Activated T-helper 1 cell treated with anti-CD3 and anti-CD28 coated beads, Interleukin-12 subunit alpha, Interleukin-12 subunit beta, Interleukin-2, Interleukin-4 antibody, amounts not matched to agents 30 ng/mL and 10 ng/mL and 1 ng/mL, durations not matched to agents 14 hours and 24 hours and 36 hours (primary cell): Measurements from ENCODE around the gene MGA. TPM values are rescaled to one million over a fixed set of nuclear protein-coding genes. Genes with fewer than 3 reads are reported as not detected.
A peak's percentile ranks its signal among the peaks of the same experiment; 100 is the strongest.
"Not testable (repeated sequence)": the region's sequence is repeated elsewhere in the genome, so short reads cannot be mapped to it uniquely, and the experiment has no call there.

Experiments used
- DNase-seq: peaks from one replicate; pipeline ENCODE4 v3.0.0; 2021; ENCODE audit warnings: low spot score
- H3K27ac Mint-ChIP-seq: one replicate; pipeline ENCODE4 v1.8.0; 2021; ENCODE audit warnings: mild to moderate bottlenecking, mixed read lengths
- H3K27me3 Mint-ChIP-seq: one replicate; pipeline ENCODE4 v1.8.0; 2022; ENCODE audit warnings: mild to moderate bottlenecking, moderate library complexity, mixed read lengths; ENCODE audit not compliant: insufficient read depth
- H3K36me3 Mint-ChIP-seq: one replicate; pipeline ENCODE4 v1.8.0; 2021; ENCODE audit warnings: low read depth, mixed read lengths
- H3K4me1 Mint-ChIP-seq: one replicate; pipeline ENCODE4 v1.8.0; 2021; ENCODE audit warnings: low read depth, mixed read lengths
- H3K4me3 Mint-ChIP-seq: one replicate; pipeline ENCODE4 v1.8.0; 2021; ENCODE audit warnings: mild to moderate bottlenecking, moderate library complexity, mixed read lengths
- H3K9me3 Mint-ChIP-seq: one replicate; pipeline ENCODE4 v1.8.0; 2021; ENCODE audit warnings: mixed read lengths
- intact Hi-C: fragments of 100-400 bp; cut with micrococcal nuclease; formaldehyde crosslinking; loops from one replicate; pipeline ENCODE4 v1.15.1; 2024
- total RNA-seq: library from RNA; stranded (reverse); gene quantifications from 2 replicates; pipeline ENCODE4 v1.2.3, GENCODE V29; 2022

Gene MGA
- total RNA-seq, 1 donor from 2014 or later: 38.8 TPM

DNA sequence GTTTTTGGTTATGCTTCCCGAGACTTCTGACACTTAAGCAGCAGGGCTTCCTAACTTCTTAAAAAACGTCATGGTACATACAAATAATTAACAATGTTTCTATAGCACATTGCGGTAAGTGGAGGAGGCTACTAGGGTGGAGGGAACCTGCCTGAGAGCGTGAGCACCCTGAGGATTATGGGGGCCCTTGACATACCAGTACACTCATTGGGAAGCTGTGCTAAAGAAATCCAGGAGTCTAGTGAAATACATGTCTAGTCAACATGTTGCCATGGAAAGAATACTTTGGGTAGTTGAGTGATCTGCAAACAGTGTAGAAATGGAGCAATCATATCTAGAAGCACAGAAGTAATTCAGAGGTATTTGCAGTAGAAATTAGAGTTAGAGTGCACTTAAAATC, 74.8 kb downstream of the MGA start:
- no peak overlapping the region for H3K4me3 Mint-ChIP-seq

DNA sequence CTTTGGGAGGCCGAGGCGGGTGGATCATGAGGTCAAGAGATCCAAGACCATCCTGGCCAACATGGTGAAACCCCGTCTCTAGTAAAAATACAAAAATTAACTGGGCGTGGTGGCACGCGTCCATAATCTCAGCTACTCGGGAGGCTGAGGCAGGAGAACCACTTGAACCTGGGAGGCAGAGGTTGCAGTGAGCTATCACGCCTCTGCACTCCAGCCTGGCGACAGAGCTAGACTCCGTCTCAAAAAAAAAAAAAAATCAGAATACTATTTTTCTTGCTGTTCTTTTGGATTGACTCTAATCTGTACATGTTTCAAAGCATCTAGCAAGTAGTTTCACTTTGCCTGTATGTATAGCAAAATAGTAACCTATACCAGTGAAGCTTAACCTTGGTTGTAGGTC, 75.3 kb downstream of the MGA start:
- DNase-seq, intact Hi-C loops, H3K4me1 Mint-ChIP-seq, H3K4me3 Mint-ChIP-seq, H3K27me3 Mint-ChIP-seq, H3K9me3 Mint-ChIP-seq, H3K27ac Mint-ChIP-seq: not testable (repeated sequence)
- H3K36me3 Mint-ChIP-seq: peaks cover 19% of the 10 kb centered on the region

More for the DNA sequence above, 74.8 kb downstream of the MGA start:
- Mint-ChIP-seq H3K27me3 (no peaks in the 10 kb centered on the region), H3K36me3 (peaks cover 19% of the 10 kb centered on the region), H3K4me1 (no peaks in the 10 kb centered on the region), H3K27ac (peak overlapping the region; percentile 18), H3K9me3 (no peaks in the 10 kb centered on the region)
- no peak for DNase-seq
- intact Hi-C loops: no loop called here

GRCh38 chr15:41746802-41747201, 86.6 kb downstream of the MGA start:
- intact Hi-C loops: no loop called here
- DNase-seq: no peak
- Mint-ChIP-seq H3K27ac (no peak overlapping the region), H3K9me3 (no peaks in the 10 kb centered on the region), H3K36me3 (peaks cover 30% of the 10 kb centered on the region), H3K4me1 (no peaks in the 10 kb centered on the region), H3K27me3 (no peaks in the 10 kb centered on the region), H3K4me3 (no peak overlapping the region)

- no peaks in the 10 kb centered on the region for H3K4me1 Mint-ChIP-seq
- no peak overlapping the region for H3K27ac Mint-ChIP-seq
- H3K4me3 Mint-ChIP-seq: no peak overlapping the region
- H3K9me3 Mint-ChIP-seq: no peaks in the 10 kb centered on the region
- intact Hi-C loops: no loop called here
- no peaks in the 10 kb centered on the region for H3K27me3 Mint-ChIP-seq
- DNase-seq: no peak
- peaks cover 34% of the 10 kb centered on the region for H3K36me3 Mint-ChIP-seq
Observed at GRCh38 chr15:41756198-41756597, 96.0 kb downstream of the MGA start.

DNA sequence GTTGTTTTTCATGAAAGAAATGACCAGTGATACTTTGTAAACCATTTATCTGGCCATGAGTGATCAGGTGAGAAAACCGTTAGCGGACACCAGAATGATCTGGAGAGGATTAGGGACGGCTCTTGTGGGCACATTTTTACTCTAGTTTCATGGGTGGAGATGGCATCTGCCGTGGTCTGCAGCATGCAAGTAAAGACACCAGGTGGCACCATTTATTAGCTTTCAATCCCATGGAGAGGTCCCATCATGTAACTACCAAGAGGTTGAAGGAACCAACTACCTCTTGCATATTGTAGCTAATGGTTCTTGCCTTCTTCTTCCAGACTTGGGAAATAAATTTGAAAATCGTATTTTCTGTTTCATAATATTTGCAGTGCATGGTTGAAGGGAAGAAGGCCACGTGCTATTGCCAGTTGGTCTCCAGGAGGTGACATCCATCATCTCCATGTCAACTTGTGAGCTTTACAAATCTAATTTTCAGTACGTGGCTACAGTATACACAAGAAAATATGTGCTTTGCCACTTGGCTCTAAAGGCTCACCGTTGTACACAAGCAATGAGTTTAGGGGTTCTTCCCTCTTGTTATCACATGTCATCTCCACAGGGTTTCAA, 112.6 kb downstream of the MGA start:
- H3K27ac Mint-ChIP-seq: peak overlapping the region; percentile 92
- no peaks in the 10 kb centered on the region for H3K9me3 Mint-ChIP-seq
- H3K36me3 Mint-ChIP-seq: peaks cover 7% of the 10 kb centered on the region
- H3K4me3 Mint-ChIP-seq: peak overlapping the region; percentile 34
- peaks cover 46% of the 10 kb centered on the region for H3K4me1 Mint-ChIP-seq
- H3K27me3 Mint-ChIP-seq: no peaks in the 10 kb centered on the region
- intact Hi-C loops: loop anchor here (2.0 to 5.0 kb wide), 6 partner anchors 281 to 541 kb away; partner anchors contain the start of genes CHP1, EXD1, GANC and ITPKA
- peak; percentile 50 for DNase-seq

GRCh38 chr15:41773332-41773728, 113.1 kb downstream of the MGA start:
- Mint-ChIP-seq H3K27ac (peak overlapping the region; percentile 92), H3K36me3 (peaks cover 7% of the 10 kb centered on the region), H3K27me3 (no peaks in the 10 kb centered on the region), H3K9me3 (no peaks in the 10 kb centered on the region), H3K4me3 (peak overlapping the region; percentile 93), H3K4me1 (peaks cover 51% of the 10 kb centered on the region)
- intact Hi-C loops: loop anchor here (2.0 to 5.0 kb wide), 6 partner anchors 281 to 541 kb away; partner anchors contain the start of genes CHP1, EXD1, GANC and ITPKA
- no peak for DNase-seq

DNA sequence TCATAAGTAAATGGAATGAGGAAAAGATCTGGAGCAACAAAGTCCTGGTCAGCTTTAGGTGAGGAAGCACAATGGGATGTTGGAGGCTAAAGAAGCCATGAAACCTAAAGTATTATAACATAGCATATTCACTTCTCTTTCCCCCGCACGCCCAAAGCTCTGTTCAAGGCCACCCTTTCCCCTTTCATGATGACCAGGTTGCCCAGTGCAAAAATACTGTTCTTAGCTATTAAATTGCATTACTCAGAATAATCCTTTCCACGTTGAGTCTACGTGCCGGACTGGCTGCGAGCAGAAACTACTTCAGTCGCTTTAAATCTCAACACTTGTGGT, 113.5 kb downstream of the MGA start:
- peak overlapping the region; percentile 93 for H3K4me3 Mint-ChIP-seq
- intact Hi-C loops: loop anchor here (1.0 to 5.0 kb wide), 14 partner anchors 38 to 541 kb away; partner anchors contain the start of genes CHP1, EXD1, GANC and ITPKA
- no peaks in the 10 kb centered on the region for H3K9me3 Mint-ChIP-seq
- peaks cover 55% of the 10 kb centered on the region for H3K4me1 Mint-ChIP-seq
- no peak for DNase-seq
- H3K27me3 Mint-ChIP-seq: no peaks in the 10 kb centered on the region
- peak overlapping the region; percentile 92 for H3K27ac Mint-ChIP-seq
- peaks cover 6% of the 10 kb centered on the region for H3K36me3 Mint-ChIP-seq

DNA sequence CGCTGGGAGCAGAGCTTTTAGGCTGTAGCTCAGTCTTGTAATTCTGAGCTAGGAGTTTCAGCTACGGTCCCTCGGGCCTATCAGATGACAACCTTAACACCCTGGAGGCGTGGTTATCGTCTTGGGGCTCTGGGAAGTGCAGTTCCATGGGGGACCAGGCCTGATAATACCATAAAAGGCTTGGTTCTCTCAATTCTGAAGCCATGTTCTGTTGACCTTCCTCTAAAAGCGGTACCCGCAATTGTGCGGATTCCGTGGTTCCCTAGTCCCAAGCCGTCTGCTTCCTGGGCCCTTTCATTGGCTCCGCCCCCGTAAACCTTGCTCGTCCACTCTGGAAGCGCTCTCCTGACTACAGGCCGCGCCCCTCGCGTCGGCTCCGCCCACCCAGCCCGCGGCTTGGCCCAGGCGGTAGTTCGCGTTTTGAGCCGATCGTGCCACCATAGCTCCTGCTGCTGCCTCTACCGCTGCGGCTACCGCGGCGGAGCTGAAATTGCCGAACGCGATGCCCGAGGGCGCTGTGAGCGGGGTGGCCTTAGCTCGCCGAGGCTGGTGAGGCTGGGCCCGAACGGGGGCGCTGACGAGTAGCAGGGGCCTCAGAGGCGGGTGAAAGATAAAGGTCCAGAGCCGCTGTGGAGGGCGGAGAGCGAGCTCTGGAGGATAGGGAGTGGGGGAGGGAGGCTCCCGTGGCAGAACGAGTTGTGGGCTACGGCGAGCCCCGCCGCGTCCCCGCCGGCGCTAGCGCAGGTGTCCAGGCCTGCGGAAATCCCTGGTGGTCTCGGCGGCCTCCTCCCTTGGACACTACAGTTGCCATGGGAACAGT, 114.1 kb downstream of the MGA start, which contains the start of gene MAPKBP1:
MAPKBP1 (plus strand) TSS at position 423 of the 820 bp plus-strand sequence. CDS start 792 bp downstream, outside the sequence.
- no peaks in the 10 kb centered on the region for H3K27me3 Mint-ChIP-seq
- H3K27ac Mint-ChIP-seq: peak within 1 kb of the TSS; percentile 92
- intact Hi-C loops: loop anchor here (1.0 to 5.0 kb wide), 13 partner anchors 37 to 542 kb away; partner anchors contain the start of genes CHP1, EXD1, GANC and ITPKA
- DNase-seq: peak; percentile 98
- peak within 1 kb of the TSS; percentile 93 for H3K4me3 Mint-ChIP-seq
- peaks cover 59% of the 10 kb centered on the region for H3K4me1 Mint-ChIP-seq
- H3K36me3 Mint-ChIP-seq: peaks cover 3% of the 10 kb centered on the region
- no peaks in the 10 kb centered on the region for H3K9me3 Mint-ChIP-seq

DNA sequence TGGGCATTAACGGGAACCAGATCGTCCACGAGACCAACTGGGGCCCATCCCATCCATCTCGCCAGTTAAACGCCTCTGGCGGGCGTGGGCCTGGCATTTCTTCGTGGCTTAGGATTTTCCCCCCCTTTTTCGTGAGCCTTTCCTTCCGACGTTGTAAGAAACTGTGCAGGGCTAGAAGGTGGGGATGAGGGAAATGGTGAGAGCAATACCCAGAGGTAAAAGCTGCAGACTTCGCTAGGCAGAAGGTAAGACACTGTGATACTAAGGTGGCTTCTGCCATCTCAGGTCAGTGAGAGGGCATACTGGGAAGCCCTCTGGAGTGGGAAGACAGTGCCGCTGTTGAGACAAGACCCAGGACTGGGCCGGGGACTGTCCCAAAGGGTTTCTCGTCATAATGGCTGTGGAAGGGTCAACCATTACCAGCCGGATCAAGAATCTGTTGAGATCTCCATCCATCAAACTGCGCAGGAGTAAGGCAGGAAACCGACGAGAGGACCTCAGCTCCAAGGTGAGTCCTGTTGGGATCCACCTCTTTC, 114.7 kb downstream of the MGA start:
- DNase-seq: no peak
- Mint-ChIP-seq H3K36me3 (peaks cover 9% of the 10 kb centered on the region), H3K4me1 (peaks cover 66% of the 10 kb centered on the region), H3K4me3 (peak overlapping the region; percentile 93), H3K9me3 (no peaks in the 10 kb centered on the region), H3K27me3 (no peaks in the 10 kb centered on the region), H3K27ac (peak overlapping the region; percentile 82)
- intact Hi-C loops: loop anchor here (1.0 to 5.0 kb wide), 14 partner anchors 36 to 543 kb away; partner anchors contain the start of genes CHP1, EXD1, GANC and ITPKA

DNA sequence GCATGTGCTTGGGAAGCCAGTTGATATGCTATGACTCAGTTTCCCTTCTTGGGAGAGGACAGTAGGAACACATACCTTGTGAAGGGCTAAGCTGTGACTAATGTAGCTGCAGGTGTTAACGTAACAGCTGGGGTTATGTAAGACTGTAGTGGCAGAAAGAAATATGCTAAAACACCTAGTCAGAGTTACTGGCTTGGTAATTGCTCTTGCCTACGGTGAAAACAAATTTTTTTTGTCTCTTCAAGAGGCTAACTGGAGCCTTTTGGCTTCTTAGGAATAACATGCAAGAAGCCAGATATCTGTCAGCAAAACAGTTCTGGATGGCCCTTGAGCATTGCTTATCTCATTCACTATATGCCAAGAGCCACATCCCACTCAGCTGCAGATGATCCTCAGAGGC, 115.4 kb downstream of the MGA start:
- H3K36me3 Mint-ChIP-seq: peaks cover 10% of the 10 kb centered on the region
- H3K4me1 Mint-ChIP-seq: peaks cover 73% of the 10 kb centered on the region

DNA sequence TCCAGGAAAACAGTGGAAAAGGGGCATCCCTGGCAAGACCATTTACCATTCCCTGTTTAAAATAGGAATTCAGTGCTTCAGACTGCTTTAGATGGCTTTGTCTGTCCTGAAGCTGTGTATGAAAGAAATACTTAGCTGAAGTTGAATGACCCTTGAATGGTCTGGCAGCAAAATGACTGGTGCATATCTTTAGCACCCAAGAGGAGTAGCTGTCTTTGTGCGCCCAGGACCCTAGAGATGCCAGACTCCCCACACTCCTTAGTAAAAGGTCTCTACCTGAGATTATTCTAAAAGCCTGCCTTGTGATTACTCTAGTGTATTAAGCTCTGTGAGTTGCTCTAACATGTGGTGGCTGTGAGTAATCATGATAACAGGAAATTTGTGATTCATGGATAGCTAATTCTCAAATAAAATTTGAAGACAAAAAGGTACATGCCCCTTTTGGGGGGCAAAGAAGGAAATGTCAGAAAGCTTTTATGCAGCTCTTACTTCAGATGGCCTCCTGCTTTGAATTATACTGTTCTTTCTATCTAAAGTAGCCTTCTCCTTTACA, 117.3 kb downstream of the MGA start:
- intact Hi-C loops: loop anchor here (5.0 kb wide), 1 partner anchor 155 kb away; no protein-coding TSS in a partner anchor
- Mint-ChIP-seq H3K36me3 (peaks cover 13% of the 10 kb centered on the region), H3K27ac (no peak overlapping the region)

More for the DNA sequence above, 115.4 kb downstream of the MGA start:
- Mint-ChIP-seq H3K27ac (no peak overlapping the region), H3K4me3 (peak overlapping the region; percentile 93), H3K9me3 (no peaks in the 10 kb centered on the region), H3K27me3 (no peaks in the 10 kb centered on the region)
- intact Hi-C loops: loop anchor here (2.0 to 5.0 kb wide), 3 partner anchors 115 to 195 kb away; partner anchors contain the start of gene MGA
- no peak for DNase-seq

GRCh38 chr15:41778521-41778920, 118.3 kb downstream of the MGA start:
- peak overlapping the region; percentile 4 for H3K27ac Mint-ChIP-seq
- H3K27me3 Mint-ChIP-seq: peaks cover 2% of the 10 kb centered on the region
- no peak for DNase-seq
- peaks cover 17% of the 10 kb centered on the region for H3K36me3 Mint-ChIP-seq
- intact Hi-C loops: loop anchor here (5.0 kb wide), 1 partner anchor 156 kb away; no protein-coding TSS in a partner anchor
- H3K4me1 Mint-ChIP-seq: peaks cover 72% of the 10 kb centered on the region
- H3K9me3 Mint-ChIP-seq: no peaks in the 10 kb centered on the region
- H3K4me3 Mint-ChIP-seq: no peak overlapping the region

More for the DNA sequence above, 117.3 kb downstream of the MGA start:
- Mint-ChIP-seq H3K4me3 (no peak overlapping the region), H3K9me3 (no peaks in the 10 kb centered on the region), H3K4me1 (peaks cover 75% of the 10 kb centered on the region), H3K27me3 (peaks cover under 1% of the 10 kb centered on the region)
- no peak for DNase-seq
